Esophagus muscularis mucosa (tissue), 4 donors: ENCODE measurements around the gene LEAP2. TPM values are rescaled to one million over a fixed set of nuclear protein-coding genes. Genes with fewer than 3 reads are reported as not detected.

Source experiments
- DNase-seq: peaks from one replicate; pipeline ENCODE4 v3.0.0-alpha.2; 2017; ENCODE audit errors: extremely low spot score
- H3K27ac ChIP-seq, 4 donors: fragments of 200-600 bp; sonication (generic); replicated peaks in 1 of 4; 1 replicate in 3 of 4; 2 replicates in 1 of 4; pipeline ENCODE4 v1.5.1; 2016 to 2019; ENCODE audit warnings: mild to moderate bottlenecking in 1 of 4
- H3K27me3 ChIP-seq, 4 donors: fragments of 200-600 bp; sonication (generic); one replicate each; pipeline versions ENCODE4 v1.5.1 to v1.6.0; 2016 to 2019
- H3K36me3 ChIP-seq, 4 donors: fragments of 200-600 bp; sonication (generic); one replicate each; pipeline ENCODE4 v1.5.1; 2016 to 2019
- H3K4me1 ChIP-seq, 4 donors: fragments of 200-600 bp; sonication (generic); one replicate each; pipeline ENCODE4 v1.5.1; 2016 to 2019
- H3K4me3 ChIP-seq, 4 donors: fragments of 200-600 bp; sonication (generic); 1 replicate in 2 of 4; 2 replicates in 2 of 4; pipeline ENCODE4 v1.5.1; 2016 to 2019; ENCODE audit warnings: mild to moderate bottlenecking in 4 of 4, moderate library complexity in 1 of 4
- H3K9me3 ChIP-seq, 4 donors: fragments of 200-600 bp; sonication (generic); 1 replicate in 3 of 4; 2 replicates in 1 of 4; pipeline ENCODE4 v1.5.1; 2016 to 2019
- CTCF ChIP-seq, 3 experiments: fragments of 200-600 bp in 2 of 3; fragments of 450-650 bp in 1 of 3; sonication (generic) in 2 of 3; IDR thresholded peaks; one replicate each; pipeline ENCODE4 v1.5.1; 2017 to 2019; ENCODE audit warnings: antibody characterized with exemption in 3 of 3, mild to moderate bottlenecking in 2 of 3, moderate library complexity in 1 of 3
- EP300 ChIP-seq: sonication (generic); formaldehyde crosslinking; IDR thresholded peaks from one replicate; pipeline ENCODE4 v1.6.1; 2017; ENCODE audit warnings: antibody characterized with exemption
- POLR2A ChIP-seq: fragments of 450-650 bp; IDR thresholded peaks from one replicate; pipeline ENCODE4 v1.6.1; 2017; ENCODE audit warnings: antibody characterized with exemption, moderate library complexity, mild to moderate bottlenecking, low read depth
- POLR2AphosphoS5 ChIP-seq, 2 donors: sonication (generic); formaldehyde crosslinking; IDR thresholded peaks; one replicate each; pipeline ENCODE4 v1.6.1; 2017; ENCODE audit warnings: antibody characterized with exemption in 2 of 2
- WGBS: methylation state at CpG from one replicate; pipeline ENCODE4 v1.1.5; 2018; 5-methylcytosine and 5-hydroxymethylcytosine counted together
- intact Hi-C: fragments of 100-400 bp; cut with DNase I; formaldehyde crosslinking; loops from one replicate; pipeline ENCODE4 v1.15.1; 2023
- total RNA-seq, 4 donors: library from RNA; depleted of rRNA; stranded (reverse); fragments of >200 nt; gene quantifications; one replicate each; pipeline versions ENCODE4 v1.1.0 to v1.2.1, GENCODE V29; 2016

The LEAP2 gene
- total RNA-seq, 4 donors from 2014 or later, result 0.23 to 1.2 (median 0.26) TPM; not detected in 1

DNA sequence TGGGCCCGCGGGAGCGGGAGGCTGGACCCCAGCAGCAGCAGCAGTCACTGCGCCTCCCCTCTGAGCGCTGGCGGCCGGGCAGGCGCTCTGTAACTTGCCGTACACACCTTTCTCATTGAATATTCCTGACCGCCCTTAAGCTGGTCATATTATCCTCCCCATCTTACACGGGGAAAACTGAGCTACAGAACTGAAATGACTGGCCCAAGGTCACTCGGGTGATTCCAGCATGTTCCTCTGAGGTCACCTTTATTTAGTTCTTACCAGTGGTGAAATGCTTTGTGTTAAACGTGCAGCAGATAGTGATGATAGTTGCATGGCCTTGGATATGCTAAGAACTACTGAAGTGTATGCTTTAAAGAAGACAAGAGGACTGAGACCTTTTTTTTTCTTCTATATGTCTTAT lies 6.4 kb upstream of the LEAP2 start:
- H3K27ac ChIP-seq, result peak overlapping the region; percentile 90 to 96 (median 92)
- peak overlapping the region; percentile 70 to 91 (median 82) for H3K4me3 ChIP-seq
- H3K27me3 ChIP-seq, result no peaks in the 10 kb centered on the region
- peaks cover 18 to 45% (median 38%) of the 10 kb centered on the region in 4 donors for H3K36me3 ChIP-seq
- TF ChIP-seq POLR2AphosphoS5 (IDR thresholded peaks at IDR 0.05) (no peak), EP300 (no peak), CTCF (IDR thresholded peaks at IDR 0.05) (no peak), POLR2A (no peak)
- H3K9me3 ChIP-seq, result no peaks in the 10 kb centered on the region
- intact Hi-C loops, result loop anchor here (5.0 kb wide), 1 partner anchor 35 kb away; the partner anchor contains the start of gene SHROOM1
- WGBS, result 2% methylated on average over 13 of the region's 13 CpGs
- H3K4me1 ChIP-seq, result peaks cover 18 to 31% (median 21%) of the 10 kb centered on the region in 4 donors
- no peak for DNase-seq

GRCh38 chr5:132868754-132869153 lies 4.7 kb upstream of the LEAP2 start:
- WGBS, result 89% methylated on average over 4 of the region's 4 CpGs
- Histone ChIP-seq H3K36me3 (peaks cover 18 to 53% (median 44%) of the 10 kb centered on the region in 4 donors), H3K27me3 (no peaks in the 10 kb centered on the region), H3K9me3 (no peaks in the 10 kb centered on the region), H3K4me3 (no peak overlapping the region), H3K4me1 (peaks cover 20 to 31% (median 28%) of the 10 kb centered on the region in 4 donors), H3K27ac (no peak overlapping the region)
- intact Hi-C loops, result loop anchor here (5.0 kb wide), 1 partner anchor 36 kb away; the partner anchor contains the start of gene SHROOM1
- no peak for DNase-seq
- no peak for TF ChIP-seq POLR2AphosphoS5 (IDR thresholded peaks at IDR 0.05)
- TF ChIP-seq CTCF (IDR thresholded peaks at IDR 0.05), result no peak
- no peak for TF ChIP-seq EP300
- TF ChIP-seq POLR2A, result no peak

DNA sequence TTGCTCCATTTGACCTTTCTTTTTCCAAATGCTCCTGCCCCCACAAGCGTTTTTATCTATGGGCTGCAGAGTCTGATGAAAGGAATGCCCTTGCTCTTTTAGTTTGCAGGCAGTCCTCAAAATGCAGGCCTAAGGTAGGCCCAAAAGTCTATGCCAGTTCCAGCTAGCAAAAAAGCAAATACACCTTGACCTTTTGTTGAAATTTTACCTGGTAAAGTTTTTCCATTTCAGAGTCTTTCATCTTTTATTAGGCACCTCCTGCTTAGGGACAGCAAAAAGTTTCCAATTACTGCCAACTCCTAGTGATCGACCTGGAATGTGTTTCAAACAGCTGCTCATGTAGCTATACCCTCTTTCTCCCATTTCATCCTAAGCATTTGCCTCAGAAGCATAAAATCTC lies 2.7 kb upstream of the LEAP2 start:
- peaks cover 16 to 26% (median 23%) of the 10 kb centered on the region in 4 donors for H3K4me1 ChIP-seq
- intact Hi-C loops, result no loop called here
- TF ChIP-seq CTCF (IDR thresholded peaks at IDR 0.05) (no peak), POLR2A (no peak), POLR2AphosphoS5 (IDR thresholded peaks at IDR 0.05) (no peak), EP300 (no peak)
- peaks cover 18 to 63% (median 52%) of the 10 kb centered on the region in 4 donors for H3K36me3 ChIP-seq
- H3K27ac ChIP-seq, result no peak overlapping the region
- no peaks in the 10 kb centered on the region for H3K27me3 ChIP-seq
- H3K9me3 ChIP-seq, result no peaks in the 10 kb centered on the region
- no peak overlapping the region for H3K4me3 ChIP-seq
- 61% methylated on average over 2 of the region's 2 CpGs for WGBS
- no peak for DNase-seq

DNA sequence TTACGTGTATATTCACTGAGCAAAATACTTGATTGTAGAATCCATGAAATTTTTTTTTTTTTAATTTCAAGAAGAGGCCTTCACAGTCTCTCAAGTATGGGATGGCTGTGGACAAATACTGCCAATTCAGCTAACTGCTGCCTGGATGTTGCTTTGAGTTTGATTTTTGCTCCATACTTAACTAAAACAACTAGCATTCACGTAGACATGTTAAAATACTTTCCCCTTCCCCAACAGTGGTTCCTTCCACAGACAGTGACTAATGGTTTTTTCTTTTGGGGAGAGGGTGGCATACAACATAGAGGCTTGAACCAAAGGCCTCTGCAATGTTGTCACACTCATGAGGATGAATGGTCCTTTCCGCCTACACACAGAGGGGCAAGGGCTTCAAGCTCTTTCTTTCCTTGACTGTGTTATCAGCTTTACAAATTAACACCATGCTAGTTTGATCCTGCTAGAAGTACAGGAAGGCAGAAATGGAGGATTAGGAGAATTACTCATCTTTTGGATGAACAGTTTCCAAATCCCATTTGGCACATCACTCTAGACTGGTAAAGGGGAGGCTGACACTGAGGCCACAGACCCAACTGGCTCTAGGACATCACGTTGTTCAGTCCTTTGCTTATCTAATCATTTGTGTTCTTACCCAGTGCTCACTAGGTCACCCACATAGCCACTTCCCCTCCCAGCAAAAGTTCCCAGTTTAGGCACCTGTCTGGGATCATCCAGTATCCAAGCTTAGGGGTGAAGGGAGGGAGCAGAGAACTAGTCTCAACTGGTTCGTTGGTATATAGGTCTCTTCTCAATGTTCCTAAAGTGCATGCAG lies 1.8 kb upstream of the LEAP2 start:
- intact Hi-C loops, result no loop called here
- Histone ChIP-seq H3K27ac (no peak overlapping the region), H3K27me3 (no peaks in the 10 kb centered on the region), H3K4me1 (peaks cover 14 to 25% (median 23%) of the 10 kb centered on the region in 4 donors), H3K4me3 (no peak overlapping the region), H3K9me3 (no peaks in the 10 kb centered on the region), H3K36me3 (peaks cover 18 to 63% (median 52%) of the 10 kb centered on the region in 4 donors)
- TF ChIP-seq POLR2A (no peak), CTCF (IDR thresholded peaks at IDR 0.05) (no peak), EP300 (no peak), POLR2AphosphoS5 (IDR thresholded peaks at IDR 0.05) (no peak)
- no peak for DNase-seq
- 84% methylated on average over 5 of the region's 5 CpGs for WGBS
